HEK293T (cell line): ENCODE measurements around the gene SAC3D1.

Experiments
- CTCF ChIA-PET: fragments of 350-600 bp; formaldehyde crosslinking; extraction: SDS; loops from one replicate; lab custom pipeline; 2021; ENCODE audit warnings: antibody characterized with exemption, inconsistent platforms; lab: Yijun Ruan, JAX
- POLR2A ChIA-PET: fragments of 350-600 bp; formaldehyde crosslinking; extraction: SDS; loops from one replicate; lab custom pipeline; 2020; ENCODE audit warnings: antibody characterized with exemption, inconsistent platforms; lab: Yijun Ruan, JAX
- DNase-seq: peaks from one replicate; pipeline ENCODE4 v3.0.0; 2012; ENCODE audit warnings: mixed read lengths; ENCODE audit errors: extremely low spot score
- ARNT ChIP-seq: fragments of 450-650 bp; IDR thresholded peaks from 2 replicates; pipeline ENCODE4 v1.6.1; 2017; ENCODE audit warnings: mild to moderate bottlenecking
- BHLHE40 ChIP-seq: fragments of 450-650 bp; IDR thresholded peaks from 2 replicates; pipeline ENCODE4 v1.6.1; 2016; ENCODE audit warnings: mild to moderate bottlenecking, moderate library complexity, borderline replicate concordance
- CTBP1 ChIP-seq: fragments of 450-650 bp; IDR thresholded peaks from 2 replicates; pipeline ENCODE4 v1.6.1; 2016; ENCODE audit warnings: borderline replicate concordance
- ELF4 ChIP-seq: fragments of 450-650 bp; IDR thresholded peaks from 2 replicates; pipeline ENCODE4 v1.6.1; 2017; ENCODE audit warnings: antibody characterized with exemption
- FOXK2 ChIP-seq: fragments of 450-650 bp; IDR thresholded peaks from 2 replicates; pipeline ENCODE4 v1.6.1; 2016; ENCODE audit warnings: mild to moderate bottlenecking
- FOXM1 ChIP-seq: fragments of 450-650 bp; IDR thresholded peaks from 2 replicates; pipeline ENCODE4 v1.6.1; 2017; ENCODE audit warnings: mild to moderate bottlenecking, borderline replicate concordance
- HDGF ChIP-seq: fragments of 450-650 bp; IDR thresholded peaks from 2 replicates; pipeline ENCODE4 v1.6.1; 2017; ENCODE audit warnings: antibody characterized with exemption, borderline replicate concordance
- L3MBTL2 ChIP-seq: fragments of 450-650 bp; conservative IDR thresholded peaks from 2 replicates; pipeline ENCODE4 v1.6.1; 2016; ENCODE audit warnings: mild to moderate bottlenecking
- LEF1 ChIP-seq: fragments of 450-650 bp; IDR thresholded peaks from 2 replicates; pipeline ENCODE4 v1.6.1; 2017; ENCODE audit warnings: mild to moderate bottlenecking, borderline replicate concordance
- NFRKB ChIP-seq: fragments of 450-650 bp; IDR thresholded peaks from 2 replicates; pipeline ENCODE4 v1.6.1; 2016; ENCODE audit warnings: mild to moderate bottlenecking, moderate library complexity
- PKNOX1 ChIP-seq: fragments of 450-650 bp; IDR thresholded peaks from 2 replicates; pipeline ENCODE4 v1.6.1; 2016
- SP1 ChIP-seq: fragments of 450-650 bp; IDR thresholded peaks from 2 replicates; pipeline ENCODE4 v1.6.1; 2017
- SUZ12 ChIP-seq: fragments of 450-650 bp; IDR thresholded peaks from 2 replicates; pipeline ENCODE4 v1.6.1; 2016; ENCODE audit warnings: mild to moderate bottlenecking
- TARDBP ChIP-seq: fragments of 450-650 bp; IDR thresholded peaks from 2 replicates; pipeline ENCODE4 v1.6.1; 2016

The SAC3D1 gene

GRCh38 chr11:65089621-65090020, 48.6 kb downstream of the SAC3D1 start:
- TF ChIP-seq FOXM1 (no peak), NFRKB (no peak), CTBP1 (no peak), ARNT (no peak), ELF4 (no peak), TARDBP (no peak), L3MBTL2 (no peak), BHLHE40 (no peak), SP1 (no peak)
- ChIA-PET POLR2A (no interaction called here), CTCF (interaction anchor here (0.6 kb wide), 1 partner anchor 226 kb away, joined by 3 read pairs; no protein-coding TSS in a partner anchor)
- no peak for DNase-seq

- ChIA-PET POLR2A (interaction anchor here (0.6 kb wide), 1 partner anchor 9 kb away, joined by 3 read pairs; no protein-coding TSS in a partner anchor), CTCF (no interaction called here)
- TF ChIP-seq CTBP1 (no peak), FOXK2 (no peak), LEF1 (no peak), FOXM1 (no peak), PKNOX1 (no peak), L3MBTL2 (no peak), SP1 (no peak), ARNT (no peak), SUZ12 (no peak), TARDBP (no peak), ELF4 (no peak), BHLHE40 (no peak), HDGF (no peak)
- DNase-seq = no peak
Observed at GRCh38 chr11:65090628-65091027, 49.6 kb downstream of the SAC3D1 start.
